ENCODE results near the gene SCNN1G. TPM values are rescaled to one million over a fixed set of nuclear protein-coding genes. Genes with fewer than 3 reads are reported as not detected.

The SCNN1G gene
- total RNA-seq, 1 experiment from 2014 or later: not detected

DNA sequence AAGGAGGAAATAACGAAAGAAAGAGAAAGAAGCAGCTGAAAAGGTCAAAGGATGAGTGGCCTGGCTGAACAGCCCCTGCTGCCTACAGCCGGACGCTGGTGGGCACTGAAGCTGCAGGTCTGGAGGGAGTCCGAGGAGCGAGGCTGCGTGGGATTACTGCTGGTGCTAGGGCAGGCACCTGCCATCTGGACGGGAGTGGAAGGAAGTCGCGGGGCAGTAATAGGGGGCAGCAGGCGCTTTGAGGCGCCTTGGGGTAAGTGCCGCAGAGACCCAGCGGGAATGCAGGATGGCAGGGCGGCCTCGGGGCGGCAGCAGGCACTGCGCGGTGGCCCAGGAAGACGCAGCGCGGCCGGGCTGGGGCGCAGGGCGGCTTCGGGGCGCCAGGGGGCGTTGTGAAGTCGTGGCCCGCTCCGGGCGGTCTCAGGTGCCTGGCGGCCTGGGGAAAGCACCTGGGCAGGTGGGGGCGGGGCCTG, 303 bp upstream of the SCNN1G start:
- H3K27me3 ChIP-seq (ENCODE audit: insufficient read depth, low read length): peaks cover 23% of the 10 kb centered on the region; the same call in 1 of the 2 replicates
- no peaks in the 10 kb centered on the region for H3K9me2 ChIP-seq (ENCODE audit: insufficient read depth)
- H3K9ac ChIP-seq (ENCODE audit: low read length): no peak overlapping the region
- no peaks in the 10 kb centered on the region for H4K20me1 ChIP-seq (ENCODE audit: insufficient read depth)
- H3K4me2 ChIP-seq (ENCODE audit: low read length): peak overlapping the region; percentile 62
- DNase-seq (ENCODE audit: low read depth, low spot score) (peak; percentile 57), ATAC-seq (peak; percentile 99)
- no peaks in the 10 kb centered on the region for H3K9me3 ChIP-seq (ENCODE audit: control insufficient read depth in 1 of 2, insufficient read depth in 1 of 2, low read depth in 1 of 2, low read length in 2 of 2)
- H3K27ac ChIP-seq (ENCODE audit: low read depth, low read length): no peak overlapping the region
- H3K36me3 ChIP-seq (ENCODE audit: control insufficient read depth in 1 of 2, insufficient read depth in 2 of 2, low read length in 2 of 2): no peaks in the 10 kb centered on the region
- TF ChIP-seq SP1 (IDR thresholded peaks at IDR 0.05; ENCODE audit: low read depth): no peak
- TF ChIP-seq ZFX (IDR thresholded peaks at IDR 0.05): no peak
- TF ChIP-seq, protein P1, sequence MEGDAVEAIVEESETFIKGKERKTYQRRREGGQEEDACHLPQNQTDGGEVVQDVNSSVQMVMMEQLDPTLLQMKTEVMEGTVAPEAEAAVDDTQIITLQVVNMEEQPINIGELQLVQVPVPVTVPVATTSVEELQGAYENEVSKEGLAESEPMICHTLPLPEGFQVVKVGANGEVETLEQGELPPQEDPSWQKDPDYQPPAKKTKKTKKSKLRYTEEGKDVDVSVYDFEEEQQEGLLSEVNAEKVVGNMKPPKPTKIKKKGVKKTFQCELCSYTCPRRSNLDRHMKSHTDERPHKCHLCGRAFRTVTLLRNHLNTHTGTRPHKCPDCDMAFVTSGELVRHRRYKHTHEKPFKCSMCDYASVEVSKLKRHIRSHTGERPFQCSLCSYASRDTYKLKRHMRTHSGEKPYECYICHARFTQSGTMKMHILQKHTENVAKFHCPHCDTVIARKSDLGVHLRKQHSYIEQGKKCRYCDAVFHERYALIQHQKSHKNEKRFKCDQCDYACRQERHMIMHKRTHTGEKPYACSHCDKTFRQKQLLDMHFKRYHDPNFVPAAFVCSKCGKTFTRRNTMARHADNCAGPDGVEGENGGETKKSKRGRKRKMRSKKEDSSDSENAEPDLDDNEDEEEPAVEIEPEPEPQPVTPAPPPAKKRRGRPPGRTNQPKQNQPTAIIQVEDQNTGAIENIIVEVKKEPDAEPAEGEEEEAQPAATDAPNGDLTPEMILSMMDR (IDR thresholded peaks at IDR 0.05 in 2 of 3, conservative IDR thresholded peaks at IDR 0.05 in 1 of 3; ENCODE audit: borderline replicate concordance in 1 of 3, insufficient read depth in 1 of 3, low read depth in 2 of 3, low read length in 2 of 3): peak; percentile 87 to 98 (median 92)
- TF ChIP-seq, protein P2, sequence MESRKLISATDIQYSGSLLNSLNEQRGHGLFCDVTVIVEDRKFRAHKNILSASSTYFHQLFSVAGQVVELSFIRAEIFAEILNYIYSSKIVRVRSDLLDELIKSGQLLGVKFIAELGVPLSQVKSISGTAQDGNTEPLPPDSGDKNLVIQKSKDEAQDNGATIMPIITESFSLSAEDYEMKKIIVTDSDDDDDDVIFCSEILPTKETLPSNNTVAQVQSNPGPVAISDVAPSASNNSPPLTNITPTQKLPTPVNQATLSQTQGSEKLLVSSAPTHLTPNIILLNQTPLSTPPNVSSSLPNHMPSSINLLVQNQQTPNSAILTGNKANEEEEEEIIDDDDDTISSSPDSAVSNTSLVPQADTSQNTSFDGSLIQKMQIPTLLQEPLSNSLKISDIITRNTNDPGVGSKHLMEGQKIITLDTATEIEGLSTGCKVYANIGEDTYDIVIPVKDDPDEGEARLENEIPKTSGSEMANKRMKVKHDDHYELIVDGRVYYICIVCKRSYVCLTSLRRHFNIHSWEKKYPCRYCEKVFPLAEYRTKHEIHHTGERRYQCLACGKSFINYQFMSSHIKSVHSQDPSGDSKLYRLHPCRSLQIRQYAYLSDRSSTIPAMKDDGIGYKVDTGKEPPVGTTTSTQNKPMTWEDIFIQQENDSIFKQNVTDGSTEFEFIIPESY (IDR thresholded peaks at IDR 0.05; ENCODE audit: extremely low read depth, insufficient replicate concordance, low read length): no peak
- TF ChIP-seq, protein P3, sequence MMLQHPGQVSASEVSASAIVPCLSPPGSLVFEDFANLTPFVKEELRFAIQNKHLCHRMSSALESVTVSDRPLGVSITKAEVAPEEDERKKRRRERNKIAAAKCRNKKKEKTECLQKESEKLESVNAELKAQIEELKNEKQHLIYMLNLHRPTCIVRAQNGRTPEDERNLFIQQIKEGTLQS (IDR thresholded peaks at IDR 0.05): no peak
- no peak for TF ChIP-seq CBX3 (IDR thresholded peaks at IDR 0.05; ENCODE audit: low read depth)
- TF ChIP-seq CEBPB (IDR thresholded peaks at IDR 0.05; ENCODE audit: low read depth): no peak
- TF ChIP-seq, protein P4, sequence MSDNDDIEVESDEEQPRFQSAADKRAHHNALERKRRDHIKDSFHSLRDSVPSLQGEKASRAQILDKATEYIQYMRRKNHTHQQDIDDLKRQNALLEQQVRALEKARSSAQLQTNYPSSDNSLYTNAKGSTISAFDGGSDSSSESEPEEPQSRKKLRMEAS (IDR thresholded peaks at IDR 0.05): no peak
- TF ChIP-seq ELF1 (IDR thresholded peaks at IDR 0.05; ENCODE audit: borderline replicate concordance, low read depth): no peak
- peak; percentile 89 for TF ChIP-seq RAD21 (IDR thresholded peaks at IDR 0.05; ENCODE audit: low read depth)
- TF ChIP-seq POLR2AphosphoS5 (IDR thresholded peaks at IDR 0.05; ENCODE audit: low read depth, low read length): no peak
- TF ChIP-seq, protein P5, sequence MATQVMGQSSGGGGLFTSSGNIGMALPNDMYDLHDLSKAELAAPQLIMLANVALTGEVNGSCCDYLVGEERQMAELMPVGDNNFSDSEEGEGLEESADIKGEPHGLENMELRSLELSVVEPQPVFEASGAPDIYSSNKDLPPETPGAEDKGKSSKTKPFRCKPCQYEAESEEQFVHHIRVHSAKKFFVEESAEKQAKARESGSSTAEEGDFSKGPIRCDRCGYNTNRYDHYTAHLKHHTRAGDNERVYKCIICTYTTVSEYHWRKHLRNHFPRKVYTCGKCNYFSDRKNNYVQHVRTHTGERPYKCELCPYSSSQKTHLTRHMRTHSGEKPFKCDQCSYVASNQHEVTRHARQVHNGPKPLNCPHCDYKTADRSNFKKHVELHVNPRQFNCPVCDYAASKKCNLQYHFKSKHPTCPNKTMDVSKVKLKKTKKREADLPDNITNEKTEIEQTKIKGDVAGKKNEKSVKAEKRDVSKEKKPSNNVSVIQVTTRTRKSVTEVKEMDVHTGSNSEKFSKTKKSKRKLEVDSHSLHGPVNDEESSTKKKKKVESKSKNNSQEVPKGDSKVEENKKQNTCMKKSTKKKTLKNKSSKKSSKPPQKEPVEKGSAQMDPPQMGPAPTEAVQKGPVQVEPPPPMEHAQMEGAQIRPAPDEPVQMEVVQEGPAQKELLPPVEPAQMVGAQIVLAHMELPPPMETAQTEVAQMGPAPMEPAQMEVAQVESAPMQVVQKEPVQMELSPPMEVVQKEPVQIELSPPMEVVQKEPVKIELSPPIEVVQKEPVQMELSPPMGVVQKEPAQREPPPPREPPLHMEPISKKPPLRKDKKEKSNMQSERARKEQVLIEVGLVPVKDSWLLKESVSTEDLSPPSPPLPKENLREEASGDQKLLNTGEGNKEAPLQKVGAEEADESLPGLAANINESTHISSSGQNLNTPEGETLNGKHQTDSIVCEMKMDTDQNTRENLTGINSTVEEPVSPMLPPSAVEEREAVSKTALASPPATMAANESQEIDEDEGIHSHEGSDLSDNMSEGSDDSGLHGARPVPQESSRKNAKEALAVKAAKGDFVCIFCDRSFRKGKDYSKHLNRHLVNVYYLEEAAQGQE (IDR thresholded peaks at IDR 0.05; ENCODE audit: low read depth): no peak
- no peak for TF ChIP-seq SIN3A (IDR thresholded peaks at IDR 0.05; ENCODE audit: low read depth)
- H3K4me3 ChIP-seq (replicated peaks in 1 of 2; ENCODE audit: low read depth in 1 of 2, low read length in 2 of 2): no peak overlapping the region
- intact Hi-C loops (cut with micrococcal nuclease): loop anchor here (1.0 to 5.0 kb wide), 2 partner anchors 252 to 855 kb away; no protein-coding TSS in a partner anchor
- H2AFZ ChIP-seq (ENCODE audit: low read depth, low read length, poor library complexity, severe bottlenecking): peak overlapping the region; percentile 78
- no TSS peak for BruUV-seq (replicated peaks)
- CTCF ChIA-PET: interaction anchor here (1.2 to 6.2 kb wide), 3 partner anchors 16 to 253 kb away, joined by 3 to 76 read pairs (median 3); no protein-coding TSS in a partner anchor
- H3K4me1 ChIP-seq (ENCODE audit: control insufficient read depth in 1 of 2, insufficient read depth in 2 of 2, low read length in 2 of 2): peaks cover 0 to 4% of the 10 kb centered on the region in 2 experiments; a peak in 2 of 4 replicates
- no peaks in the 10 kb centered on the region for H3K79me2 ChIP-seq (ENCODE audit: insufficient read depth, low read length)
- POLR2A ChIA-PET: no interaction called here
- RAD21 ChIA-PET (ENCODE audit: low non-redundant PET in 1 of 2, low total read pairs in 2 of 2, uncharacterized antibody in 2 of 2, unreplicated experiment in 2 of 2): interaction anchor here in 1 of 2 experiments (0.7 kb wide), 1 partner anchor 200 kb away, joined by 3 read pairs; no protein-coding TSS in a partner anchor

Data from HCT116 (cell line).